Effector memory CD8-positive, alpha-beta T cell (primary cell): ENCODE data around the gene AR.

Experiments
- ATAC-seq: fragments of 150-1000 bp; cut with Tn5 transposase; replicated peaks from 2 replicates; pipeline ENCODE4 v1.10.0; 2021; ENCODE audit warnings: mild to moderate bottlenecking, moderate library complexity
- DNase-seq, 3 experiments: peaks; one replicate each; pipeline ENCODE4 v3.0.0; 2021
- H3K27ac Mint-ChIP-seq, 2 donors: one replicate each; pipeline ENCODE4 v1.8.0; 2022; ENCODE audit warnings: mild to moderate bottlenecking in 2 of 2, mixed read lengths in 2 of 2, moderate library complexity in 2 of 2
- H3K27me3 Mint-ChIP-seq, 2 donors: one replicate each; pipeline ENCODE4 v1.8.0; 2022; ENCODE audit warnings: mixed read lengths in 2 of 2
- H3K36me3 Mint-ChIP-seq: one replicate; pipeline ENCODE4 v1.8.0; 2022; ENCODE audit warnings: mild to moderate bottlenecking, moderate library complexity, mixed read lengths; ENCODE audit not compliant: insufficient read depth
- H3K4me1 Mint-ChIP-seq, 2 donors: one replicate each; pipeline ENCODE4 v1.8.0; 2022; ENCODE audit warnings: low read depth in 2 of 2, mixed read lengths in 2 of 2
- H3K4me3 Mint-ChIP-seq, 2 donors: one replicate each; pipeline ENCODE4 v1.8.0; 2022; ENCODE audit warnings: mild to moderate bottlenecking in 2 of 2, mixed read lengths in 2 of 2, moderate library complexity in 2 of 2
- H3K9me3 Mint-ChIP-seq, 2 donors: one replicate each; pipeline ENCODE4 v1.8.0; 2022; ENCODE audit warnings: mixed read lengths in 2 of 2

Gene AR

GRCh38 chrX:67730296-67730695, 186.5 kb downstream of the AR start:
- ATAC-seq: no peak
- Mint-ChIP-seq H3K27me3 (no peaks in the 10 kb centered on the region), H3K4me1 (no peaks in the 10 kb centered on the region), H3K36me3 (no peaks in the 10 kb centered on the region), H3K9me3 (no peaks in the 10 kb centered on the region), H3K27ac (no peak overlapping the region), H3K4me3 (no peak overlapping the region)
- DNase-seq: no peak

- Mint-ChIP-seq H3K36me3 (no peaks in the 10 kb centered on the region), H3K27me3 (no peaks in the 10 kb centered on the region), H3K9me3 (no peaks in the 10 kb centered on the region), H3K4me3 (no peak overlapping the region), H3K4me1 (no peaks in the 10 kb centered on the region), H3K27ac (no peak overlapping the region)
- no peak for ATAC-seq
- DNase-seq: no peak
Measured at GRCh38 chrX:67731061-67731460, 187.2 kb downstream of the AR start.

GRCh38 chrX:67732864-67733263, 189.0 kb downstream of the AR start:
- no peak overlapping the region for H3K27ac Mint-ChIP-seq
- DNase-seq: no peak
- H3K27me3 Mint-ChIP-seq: no peaks in the 10 kb centered on the region
- ATAC-seq: no peak
- no peaks in the 10 kb centered on the region for H3K36me3 Mint-ChIP-seq
- H3K9me3 Mint-ChIP-seq: no peaks in the 10 kb centered on the region
- H3K4me3 Mint-ChIP-seq: no peak overlapping the region
- H3K4me1 Mint-ChIP-seq: no peaks in the 10 kb centered on the region

- no peak for ATAC-seq
- Mint-ChIP-seq H3K9me3 (no peaks in the 10 kb centered on the region), H3K27ac (no peak overlapping the region), H3K4me3 (no peak overlapping the region), H3K4me1 (no peaks in the 10 kb centered on the region), H3K27me3 (no peaks in the 10 kb centered on the region), H3K36me3 (no peaks in the 10 kb centered on the region)
- no peak for DNase-seq
Measured at GRCh38 chrX:67734111-67734753, 190.4 kb downstream of the AR start.

GRCh38 chrX:67749536-67749935, 205.7 kb downstream of the AR start:
- ATAC-seq: no peak
- no peak for DNase-seq
- no peak overlapping the region for H3K4me3 Mint-ChIP-seq
- H3K27ac Mint-ChIP-seq: no peak overlapping the region
- no peaks in the 10 kb centered on the region for H3K36me3 Mint-ChIP-seq
- H3K4me1 Mint-ChIP-seq: no peaks in the 10 kb centered on the region
- no peaks in the 10 kb centered on the region for H3K27me3 Mint-ChIP-seq
- H3K9me3 Mint-ChIP-seq: no peaks in the 10 kb centered on the region

- Mint-ChIP-seq H3K27ac (no peak overlapping the region), H3K4me1 (no peaks in the 10 kb centered on the region), H3K4me3 (no peak overlapping the region), H3K27me3 (no peaks in the 10 kb centered on the region), H3K36me3 (no peaks in the 10 kb centered on the region), H3K9me3 (no peaks in the 10 kb centered on the region)
- ATAC-seq (no peak), DNase-seq (no peak)
Measured at GRCh38 chrX:67750694-67751093, 206.9 kb downstream of the AR start.

GRCh38 chrX:67759018-67759417, 215.2 kb downstream of the AR start:
- Mint-ChIP-seq H3K27ac (no peak overlapping the region), H3K4me1 (no peaks in the 10 kb centered on the region), H3K36me3 (no peaks in the 10 kb centered on the region), H3K4me3 (no peak overlapping the region), H3K9me3 (peaks cover 2 to 5% of the 10 kb centered on the region in 2 donors), H3K27me3 (no peaks in the 10 kb centered on the region)
- DNase-seq (no peak), ATAC-seq (no peak)

GRCh38 chrX:67777148-67777547, 233.3 kb downstream of the AR start:
- Mint-ChIP-seq H3K27me3 (no peaks in the 10 kb centered on the region), H3K27ac (no peak overlapping the region), H3K4me3 (no peak overlapping the region), H3K36me3 (no peaks in the 10 kb centered on the region), H3K9me3 (no peaks in the 10 kb centered on the region), H3K4me1 (no peaks in the 10 kb centered on the region)
- DNase-seq (no peak), ATAC-seq (no peak)

- no peak for DNase-seq
- H3K27ac Mint-ChIP-seq: no peak overlapping the region
- no peak for ATAC-seq
Measured at GRCh38 chrX:67779099-67779498, 235.3 kb downstream of the AR start.

More at GRCh38 chrX:67779099-67779498, 235.3 kb downstream of the AR start:
- Mint-ChIP-seq H3K36me3 (no peaks in the 10 kb centered on the region), H3K4me3 (no peak overlapping the region), H3K4me1 (no peaks in the 10 kb centered on the region), H3K27me3 (no peaks in the 10 kb centered on the region), H3K9me3 (no peaks in the 10 kb centered on the region)
